Stimulated activated naive CD8-positive, alpha-beta T cell treated with anti-CD3 and anti-CD28 coated beads, Interleukin-15, Interleukin-2, amounts not matched to agents 100 ng/mL and 50 ng/mL, for 24 hours (primary cell): ENCODE data around the gene CDY2B.
"Not testable (repeated sequence)": the region's sequence is repeated elsewhere in the genome, so short reads cannot be mapped to it uniquely, and the experiment has no call there.

ENCODE experiments used
- H3K27ac Mint-ChIP-seq: one replicate; pipeline ENCODE4 v1.8.0; 2021; ENCODE audit warnings: mild to moderate bottlenecking, mixed read lengths
- H3K27me3 Mint-ChIP-seq: one replicate; pipeline ENCODE4 v1.8.0; 2021; ENCODE audit warnings: mixed read lengths
- H3K36me3 Mint-ChIP-seq: one replicate; pipeline ENCODE4 v1.8.0; 2021; ENCODE audit warnings: low read depth, mixed read lengths
- H3K4me1 Mint-ChIP-seq: one replicate; pipeline ENCODE4 v1.8.0; 2021; ENCODE audit warnings: low read depth, mixed read lengths
- H3K4me3 Mint-ChIP-seq: one replicate; pipeline ENCODE4 v1.8.0; 2021; ENCODE audit warnings: mild to moderate bottlenecking, mixed read lengths
- H3K9me3 Mint-ChIP-seq: one replicate; pipeline ENCODE4 v1.8.0; 2021; ENCODE audit warnings: mixed read lengths

Gene CDY2B, protein sequence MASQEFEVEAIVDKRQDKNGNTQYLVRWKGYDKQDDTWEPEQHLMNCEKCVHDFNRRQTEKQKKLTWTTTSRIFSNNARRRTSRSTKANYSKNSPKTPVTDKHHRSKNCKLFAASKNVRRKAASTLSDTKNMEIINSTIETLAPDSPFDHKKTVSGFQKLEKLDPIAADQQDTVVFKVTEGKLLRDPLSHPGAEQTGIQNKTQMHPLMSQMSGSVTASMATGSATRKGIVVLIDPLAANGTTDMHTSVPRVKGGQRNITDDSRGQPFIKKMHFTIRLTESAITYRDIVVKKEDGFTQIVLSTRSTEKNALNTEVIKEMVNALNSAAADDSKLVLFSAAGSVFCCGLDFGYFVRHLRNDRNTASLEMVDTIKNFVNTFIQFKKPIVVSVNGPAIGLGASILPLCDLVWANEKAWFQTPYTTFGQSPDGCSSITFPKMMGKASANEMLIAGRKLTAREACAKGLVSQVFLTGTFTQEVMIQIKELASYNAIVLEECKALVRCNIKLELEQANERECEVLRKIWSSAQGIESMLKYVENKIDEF

DNA sequence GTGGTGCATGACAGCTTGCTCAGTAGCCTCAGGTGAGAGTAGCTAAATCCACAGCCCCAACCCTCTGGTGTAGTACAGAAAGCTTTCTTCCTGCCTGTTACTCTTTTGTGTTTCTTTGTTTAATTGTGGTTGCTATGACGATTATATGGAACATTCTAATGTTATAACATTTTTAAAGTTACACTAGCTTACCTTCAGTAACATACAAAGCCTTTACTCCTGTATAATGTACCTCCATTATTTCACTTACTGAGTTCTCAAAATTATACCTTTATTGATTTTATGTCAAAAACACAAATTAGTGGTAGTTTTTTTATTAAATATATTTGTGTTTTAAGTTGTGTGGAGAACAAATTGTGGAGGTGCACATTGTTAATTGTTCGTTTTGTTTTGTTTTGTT is at the start of gene CDY2B:
Gene CDY2B, minus strand, starts transcription at position 101 of the 400 bp plus-strand sequence. CDS start 328 bp downstream, outside the sequence.
- not testable (repeated sequence) for H3K4me1 Mint-ChIP-seq, H3K4me3 Mint-ChIP-seq, H3K27ac Mint-ChIP-seq, H3K36me3 Mint-ChIP-seq, H3K9me3 Mint-ChIP-seq, H3K27me3 Mint-ChIP-seq

DNA sequence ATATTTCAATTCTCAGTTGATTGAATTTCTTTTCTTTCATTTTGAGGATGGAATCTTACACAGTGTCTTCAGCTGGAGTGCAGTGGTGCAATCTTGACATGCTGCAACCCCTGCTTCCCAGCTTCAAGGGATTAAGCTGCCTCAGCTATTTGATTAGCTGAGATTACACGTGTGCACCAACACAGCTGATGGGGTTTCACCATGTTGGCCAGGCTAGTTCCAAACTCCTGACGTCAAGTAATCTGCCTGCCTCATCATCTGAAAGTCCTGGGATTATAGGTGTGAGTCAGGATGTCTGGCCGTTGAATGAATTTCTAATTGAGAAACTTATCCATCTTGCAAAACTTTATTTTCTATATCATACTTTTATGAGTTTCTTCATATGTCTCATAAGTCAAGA is 28.0 kb upstream of the CDY2B start:
- H3K4me3 Mint-ChIP-seq, H3K9me3 Mint-ChIP-seq, H3K36me3 Mint-ChIP-seq: not testable (repeated sequence)

GRCh38 chrY:17907351-17907750 is 27.3 kb upstream of the CDY2B start:
- H3K27ac Mint-ChIP-seq, H3K9me3 Mint-ChIP-seq, H3K4me1 Mint-ChIP-seq, H3K4me3 Mint-ChIP-seq, H3K27me3 Mint-ChIP-seq, H3K36me3 Mint-ChIP-seq: not testable (repeated sequence)

More for the DNA sequence above, 28.0 kb upstream of the CDY2B start:
- H3K4me1 Mint-ChIP-seq, H3K27me3 Mint-ChIP-seq, H3K27ac Mint-ChIP-seq: not testable (repeated sequence)

GRCh38 chrY:17881697-17882096 is 1.7 kb upstream of the CDY2B start:
- H3K9me3 Mint-ChIP-seq, H3K4me3 Mint-ChIP-seq, H3K4me1 Mint-ChIP-seq, H3K36me3 Mint-ChIP-seq, H3K27ac Mint-ChIP-seq, H3K27me3 Mint-ChIP-seq: not testable (repeated sequence)

DNA sequence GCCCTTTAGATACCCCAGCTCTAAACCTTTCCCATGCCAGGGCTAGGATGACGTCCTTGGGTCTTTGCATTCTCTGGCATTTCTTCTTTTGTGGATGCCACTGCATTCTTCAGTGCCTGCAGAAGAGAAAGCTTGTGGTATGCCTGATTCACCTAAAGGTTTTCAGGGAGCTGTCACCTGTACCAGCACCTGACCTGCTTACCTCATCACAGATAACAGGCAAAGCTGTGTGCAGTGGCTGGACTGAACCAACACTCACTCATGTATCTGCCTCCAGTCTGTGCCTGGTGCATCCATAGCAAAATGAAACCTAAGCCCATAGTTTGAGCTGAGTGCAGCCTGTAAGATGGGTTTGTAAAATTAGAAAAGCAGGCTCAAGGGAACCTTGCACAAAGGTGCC is 3.3 kb downstream of the CDY2B start:
- not testable (repeated sequence) for H3K27ac Mint-ChIP-seq, H3K9me3 Mint-ChIP-seq, H3K36me3 Mint-ChIP-seq, H3K27me3 Mint-ChIP-seq, H3K4me3 Mint-ChIP-seq, H3K4me1 Mint-ChIP-seq

GRCh38 chrY:17875401-17875800 is 4.6 kb downstream of the CDY2B start:
- H3K27me3 Mint-ChIP-seq, H3K9me3 Mint-ChIP-seq, H3K4me1 Mint-ChIP-seq, H3K4me3 Mint-ChIP-seq, H3K27ac Mint-ChIP-seq, H3K36me3 Mint-ChIP-seq: not testable (repeated sequence)

GRCh38 chrY:17871194-17871903 is 8.7 kb downstream of the CDY2B start:
- H3K36me3 Mint-ChIP-seq, H3K9me3 Mint-ChIP-seq, H3K27ac Mint-ChIP-seq, H3K4me1 Mint-ChIP-seq, H3K4me3 Mint-ChIP-seq, H3K27me3 Mint-ChIP-seq: not testable (repeated sequence)

DNA sequence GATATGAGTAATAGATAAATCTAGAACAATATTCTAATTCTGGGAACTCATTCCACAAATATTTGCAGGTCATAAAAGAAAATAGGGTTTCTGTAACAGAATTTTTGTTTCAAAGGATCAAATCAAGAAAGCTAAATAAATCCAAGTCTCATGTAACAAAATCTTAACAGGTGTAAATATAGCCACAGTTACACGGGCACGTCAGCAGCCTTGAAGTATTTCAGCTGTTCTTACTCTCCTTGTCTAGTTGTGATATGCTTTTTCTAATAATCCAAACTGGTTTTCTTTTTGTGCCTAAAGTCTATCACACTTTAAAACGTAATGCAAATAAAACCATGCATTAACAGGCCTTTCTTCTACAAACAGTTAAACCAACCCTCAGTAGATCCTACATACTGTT is 9.3 kb downstream of the CDY2B start:
- not testable (repeated sequence) for H3K4me3 Mint-ChIP-seq, H3K27ac Mint-ChIP-seq, H3K4me1 Mint-ChIP-seq, H3K36me3 Mint-ChIP-seq, H3K9me3 Mint-ChIP-seq, H3K27me3 Mint-ChIP-seq

- not testable (repeated sequence) for H3K27me3 Mint-ChIP-seq, H3K36me3 Mint-ChIP-seq, H3K4me1 Mint-ChIP-seq, H3K4me3 Mint-ChIP-seq, H3K9me3 Mint-ChIP-seq, H3K27ac Mint-ChIP-seq
These were observed 12.2 kb downstream of the CDY2B start for GRCh38 chrY:17867850-17868249.

- not testable (repeated sequence) for H3K9me3 Mint-ChIP-seq, H3K27ac Mint-ChIP-seq, H3K4me3 Mint-ChIP-seq, H3K4me1 Mint-ChIP-seq, H3K27me3 Mint-ChIP-seq, H3K36me3 Mint-ChIP-seq
These were observed 19.4 kb downstream of the CDY2B start for GRCh38 chrY:17860634-17861033.

DNA sequence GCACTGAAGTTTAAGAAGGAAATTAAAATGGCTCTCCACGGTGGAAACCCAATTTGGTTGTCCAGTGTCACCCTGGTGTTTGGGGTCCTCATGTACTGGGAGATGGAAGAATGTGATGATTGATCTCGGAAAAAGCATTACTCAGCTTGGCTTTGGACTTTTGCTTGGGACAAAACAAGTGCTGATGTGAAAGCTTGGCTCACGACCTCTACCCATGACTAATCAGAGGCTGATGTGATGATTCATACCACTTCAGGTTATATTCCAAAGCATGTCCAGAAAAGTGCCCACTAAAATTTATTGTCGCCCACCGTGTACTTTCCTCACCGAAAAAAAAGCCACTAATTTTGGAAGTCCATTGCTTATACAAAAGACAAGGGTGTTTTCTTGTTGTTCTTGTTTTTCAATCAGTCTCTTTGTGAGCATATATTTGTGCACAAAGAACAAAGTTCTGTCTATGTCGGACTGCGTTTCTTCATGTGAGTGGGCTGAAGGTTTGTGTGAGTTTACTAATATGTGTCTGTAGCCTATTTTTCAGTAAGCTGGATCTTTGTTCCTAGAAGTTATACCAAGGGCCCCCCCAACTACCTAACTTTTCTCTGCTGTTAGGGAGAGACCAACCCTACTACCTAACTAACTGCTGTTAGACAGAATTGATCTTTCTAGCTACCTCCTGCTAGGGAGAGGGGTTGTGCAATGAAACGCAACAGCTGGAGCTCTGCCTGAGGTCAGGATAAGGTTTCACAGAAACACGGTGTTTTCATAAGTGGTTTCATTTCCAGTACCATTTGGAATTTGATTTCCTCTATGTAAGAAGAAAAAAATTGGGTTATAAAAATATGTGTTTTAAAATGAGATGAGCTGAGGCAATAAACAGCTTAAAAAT is 22.8 kb downstream of the CDY2B start:
- not testable (repeated sequence) for H3K27me3 Mint-ChIP-seq, H3K9me3 Mint-ChIP-seq, H3K36me3 Mint-ChIP-seq, H3K4me3 Mint-ChIP-seq, H3K4me1 Mint-ChIP-seq, H3K27ac Mint-ChIP-seq

GRCh38 chrY:17856508-17856907 is 23.5 kb downstream of the CDY2B start:
- not testable (repeated sequence) for H3K4me1 Mint-ChIP-seq, H3K36me3 Mint-ChIP-seq, H3K27ac Mint-ChIP-seq, H3K27me3 Mint-ChIP-seq, H3K4me3 Mint-ChIP-seq, H3K9me3 Mint-ChIP-seq

DNA sequence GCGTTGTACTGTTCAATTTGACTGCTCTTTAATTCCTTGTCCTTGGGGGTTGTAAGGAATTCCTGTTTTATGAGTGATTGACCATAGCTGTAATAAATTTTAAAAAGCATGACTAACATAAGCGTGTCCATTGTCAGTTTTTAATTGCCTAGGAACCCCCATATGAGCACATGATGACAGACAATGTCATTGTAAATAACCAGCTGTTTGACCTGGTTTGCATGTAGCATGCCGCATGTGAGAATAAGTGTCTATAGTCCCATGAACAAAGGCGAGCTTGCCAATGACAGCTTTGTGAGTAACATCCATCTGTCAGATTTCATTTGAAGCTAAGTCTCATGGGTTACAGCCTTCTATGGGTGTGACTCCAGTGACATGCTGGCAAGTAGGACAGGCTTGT is 30.9 kb downstream of the CDY2B start:
- not testable (repeated sequence) for H3K4me1 Mint-ChIP-seq, H3K36me3 Mint-ChIP-seq, H3K27me3 Mint-ChIP-seq, H3K4me3 Mint-ChIP-seq, H3K9me3 Mint-ChIP-seq, H3K27ac Mint-ChIP-seq

GRCh38 chrY:17832149-17832548 is 47.9 kb downstream of the CDY2B start:
- H3K36me3 Mint-ChIP-seq, H3K27ac Mint-ChIP-seq, H3K27me3 Mint-ChIP-seq, H3K9me3 Mint-ChIP-seq, H3K4me3 Mint-ChIP-seq, H3K4me1 Mint-ChIP-seq: not testable (repeated sequence)
